ENCODE data around the gene SCN2A.
"Not testable (repeated sequence)": the region's sequence is repeated elsewhere in the genome, so short reads cannot be mapped to it uniquely, and the experiment has no call there.

SCN2A gene

GRCh38 chr2:165253178-165253577 is 14.0 kb downstream of the SCN2A start:
- DNase-seq (ENCODE audit: low read depth) = no peak

GRCh38 chr2:165256618-165257017 is 17.4 kb downstream of the SCN2A start:
- DNase-seq (ENCODE audit: low read depth) = no peak

- not testable (repeated sequence) for DNase-seq (ENCODE audit: low read depth)
Observed at GRCh38 chr2:165260347-165260746, 21.1 kb downstream of the SCN2A start.

DNA sequence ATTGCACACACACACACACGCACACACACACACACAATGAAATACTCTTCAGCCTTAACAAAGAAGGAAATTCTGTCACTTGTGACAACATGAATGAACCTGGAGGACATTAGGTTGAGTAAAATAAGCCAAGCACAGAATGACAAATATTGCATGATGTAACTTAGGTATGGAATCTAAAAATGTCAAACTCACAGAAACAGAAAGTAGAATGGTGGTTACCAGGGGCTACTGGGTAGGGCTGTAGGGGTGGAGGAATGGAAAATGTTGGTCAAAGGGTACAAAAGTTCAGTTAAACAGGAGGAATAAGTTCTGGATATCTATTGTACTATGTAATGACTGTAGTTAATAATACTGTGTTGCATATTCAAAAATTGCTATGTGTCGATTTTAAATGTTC is 29.5 kb downstream of the SCN2A start:
- no peak for DNase-seq (ENCODE audit: low read depth)

- no peak for DNase-seq (ENCODE audit: low read depth)
Observed at GRCh38 chr2:165273176-165273575, 34.0 kb downstream of the SCN2A start.

DNA sequence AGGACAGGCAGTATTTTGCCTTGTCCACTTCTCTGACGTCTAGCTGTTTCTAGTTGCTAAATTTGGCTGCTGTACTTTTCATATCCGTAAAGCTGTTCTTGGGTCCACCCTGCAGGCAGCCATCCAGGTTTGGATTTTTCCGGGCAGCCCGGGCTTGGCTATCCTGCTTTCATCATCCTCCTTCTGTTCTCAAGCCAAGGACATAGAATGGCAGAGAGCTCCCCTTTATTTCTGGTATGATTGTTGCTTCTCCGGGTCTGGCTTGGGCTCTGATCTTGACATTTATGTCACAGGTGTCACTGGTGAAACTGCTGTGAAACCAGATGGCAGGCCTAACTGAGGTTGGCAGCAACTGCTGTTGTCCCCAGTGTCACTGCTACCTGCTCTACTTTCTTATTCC is 35.5 kb downstream of the SCN2A start:
- no peak for DNase-seq (ENCODE audit: low read depth)

- no peak for DNase-seq (ENCODE audit: low read depth)
Observed at GRCh38 chr2:165275932-165276331, 36.7 kb downstream of the SCN2A start.

DNA sequence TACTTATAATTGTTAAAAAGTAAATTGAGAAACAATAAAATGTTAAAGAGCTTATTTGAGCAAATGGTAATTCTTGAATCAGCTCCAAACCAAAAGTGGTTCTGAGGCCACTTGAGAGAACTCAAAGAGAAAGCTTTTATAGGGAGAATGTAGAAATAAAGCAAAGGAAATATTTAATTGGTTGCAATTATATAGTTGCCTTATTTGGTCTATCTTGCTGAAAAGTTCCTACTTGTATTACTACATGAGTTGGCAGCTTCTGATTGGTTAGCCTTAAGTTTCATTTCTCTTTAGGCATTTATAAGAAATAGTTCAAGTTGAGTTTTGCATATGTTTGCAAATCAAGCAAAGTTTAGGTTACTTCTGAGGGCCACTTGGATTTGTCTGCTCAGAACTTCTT is 38.1 kb downstream of the SCN2A start:
- DNase-seq (ENCODE audit: low read depth) = no peak

DNA sequence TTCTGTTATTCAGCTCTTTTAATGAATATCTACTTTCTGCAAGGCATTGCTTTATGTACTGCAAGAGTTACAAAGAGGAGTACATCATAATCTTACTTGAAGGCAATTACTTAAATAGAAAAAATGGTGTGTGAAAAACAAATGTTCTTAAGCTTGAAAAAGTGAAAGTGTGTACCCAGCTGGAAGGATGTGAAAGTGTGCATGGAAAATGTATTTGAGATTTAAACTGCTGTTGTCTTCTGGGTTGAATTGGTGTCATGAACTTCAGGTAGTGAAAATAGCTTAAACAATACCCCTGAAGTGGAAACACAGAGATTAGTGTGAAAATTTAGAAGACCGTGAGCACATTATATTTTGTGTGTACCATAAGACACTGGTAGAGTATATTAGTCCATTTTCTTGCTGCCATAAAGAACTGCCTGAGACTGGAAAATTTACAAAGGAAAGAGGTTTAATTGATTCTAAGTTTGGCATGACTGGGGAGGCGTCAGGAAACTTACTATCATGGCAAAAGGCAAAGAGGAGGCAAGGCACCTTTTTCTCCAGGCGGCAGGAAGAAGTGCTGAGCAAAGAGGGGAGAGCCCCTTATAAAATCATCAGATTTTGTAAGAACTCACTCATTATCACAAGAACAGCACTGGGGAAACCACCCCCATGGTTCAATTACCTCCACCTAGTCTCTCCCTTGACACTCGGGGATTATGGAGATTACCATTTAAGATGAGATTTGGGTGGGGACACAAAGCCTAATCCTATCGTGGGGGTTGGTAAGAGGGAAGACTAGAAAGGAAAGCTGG is 38.8 kb downstream of the SCN2A start:
- DNase-seq (ENCODE audit: low read depth) = no peak

GRCh38 chr2:165280356-165280755 is 41.1 kb downstream of the SCN2A start:
- DNase-seq (ENCODE audit: low read depth) = no peak

GRCh38 chr2:165281387-165281786 is 42.2 kb downstream of the SCN2A start:
- no peak for DNase-seq (ENCODE audit: low read depth)

DNA sequence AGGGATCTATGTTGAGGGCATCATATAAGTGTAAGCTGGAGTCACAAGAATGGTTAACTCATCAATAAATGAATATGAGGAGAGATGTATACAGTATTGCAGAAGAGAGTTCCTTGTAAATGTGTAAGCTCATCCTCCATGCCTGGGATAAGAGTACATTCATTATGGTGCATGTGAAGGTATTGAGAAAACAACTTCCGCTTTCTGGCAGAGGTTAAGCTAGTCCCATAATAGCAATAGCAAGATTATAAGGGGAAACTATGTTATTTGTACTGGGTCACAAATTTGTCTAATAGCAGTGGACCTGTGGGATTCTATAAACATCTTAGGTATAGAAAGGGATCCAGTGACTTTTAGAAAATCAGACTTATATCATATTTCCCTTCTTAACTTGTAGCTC is 44.1 kb downstream of the SCN2A start:
- DNase-seq (ENCODE audit: low read depth) = no peak

GRCh38 chr2:165287094-165287778 is 48.0 kb downstream of the SCN2A start:
- DNase-seq (ENCODE audit: low read depth) = no peak

DNA sequence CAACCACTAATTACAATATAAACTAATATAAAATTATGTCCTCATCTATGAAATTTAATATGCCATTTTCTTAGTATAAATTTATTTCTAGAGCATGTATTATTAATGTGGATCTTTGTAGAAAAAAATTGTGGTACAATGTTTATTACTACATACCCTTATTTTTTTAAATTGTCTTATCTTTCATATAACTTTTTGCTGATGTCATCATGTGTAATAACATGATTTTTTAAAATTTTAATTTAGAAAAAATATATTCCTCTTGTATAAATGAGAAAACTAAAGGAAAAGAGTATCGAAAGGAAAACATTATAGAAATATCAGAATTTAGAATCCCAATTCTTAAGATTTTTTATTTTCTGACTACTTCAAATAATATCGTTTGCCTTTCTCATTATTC is 49.9 kb downstream of the SCN2A start:
- no peak for DNase-seq (ENCODE audit: low read depth)

DNA sequence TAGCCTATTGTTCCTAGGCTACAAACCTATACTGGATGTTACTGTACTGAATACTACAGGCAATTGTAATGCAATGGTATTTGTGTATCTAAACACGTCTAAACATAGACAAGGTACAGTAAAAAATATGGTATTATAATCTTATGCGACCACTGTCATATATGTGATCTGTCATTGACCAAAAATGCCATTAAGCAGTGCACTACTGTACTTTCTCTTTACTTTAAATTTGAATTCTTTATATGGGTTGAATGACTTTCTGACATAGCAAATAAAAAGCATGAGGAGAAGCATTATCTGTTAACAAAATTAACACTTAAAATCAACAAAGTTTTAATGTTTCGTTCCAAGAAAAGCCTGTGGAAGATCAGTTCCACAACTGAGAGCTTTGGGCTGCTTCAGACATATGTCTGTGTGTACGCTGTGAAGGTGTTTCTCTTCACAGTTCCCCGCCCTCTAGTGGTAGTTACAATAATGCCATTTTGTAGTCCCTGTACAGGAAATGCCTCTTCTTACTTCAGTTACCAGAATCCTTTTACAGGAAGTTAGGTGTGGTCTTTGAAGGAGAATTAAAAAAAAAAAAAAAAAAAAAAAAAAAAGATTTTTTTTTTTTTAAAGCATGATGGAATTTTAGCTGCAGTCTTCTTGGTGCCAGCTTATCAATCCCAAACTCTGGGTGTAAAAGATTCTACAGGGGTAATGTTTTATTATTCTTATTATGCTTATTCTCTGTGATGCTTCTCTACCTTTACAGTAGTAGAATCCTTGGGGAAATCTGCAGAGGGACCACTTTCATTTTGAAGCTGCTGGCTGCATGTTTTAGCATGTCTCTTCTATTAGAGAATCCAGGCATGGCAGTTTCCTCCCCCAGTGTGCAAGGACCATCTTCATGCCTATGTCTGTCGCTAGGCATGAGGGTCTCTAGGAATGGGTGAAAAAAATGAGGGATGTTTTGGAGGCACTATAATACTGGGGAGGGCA is 54.5 kb downstream of the SCN2A start:
- DNase-seq (ENCODE audit: low read depth) = no peak

DNA sequence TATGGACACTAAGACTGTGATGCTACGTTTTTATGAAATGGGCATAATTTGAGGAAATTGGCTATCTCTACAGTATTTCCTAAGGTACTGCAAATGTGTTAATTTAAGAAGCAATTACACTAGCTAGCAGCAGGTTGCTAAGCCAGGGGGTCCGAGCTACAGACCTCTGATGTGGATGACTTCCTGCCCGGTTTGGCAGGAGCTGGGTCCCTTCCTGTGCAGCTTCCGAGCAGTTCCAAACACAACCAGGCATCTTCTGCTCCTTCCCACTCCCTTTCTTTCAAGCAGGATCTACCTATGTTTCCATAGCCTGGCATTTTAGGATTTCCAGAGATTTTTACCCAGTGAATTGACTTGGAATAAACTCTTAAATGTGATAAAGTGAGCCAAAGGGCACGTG is 55.7 kb downstream of the SCN2A start:
- DNase-seq (ENCODE audit: low read depth) = no peak

GRCh38 chr2:165295643-165296042 is 56.4 kb downstream of the SCN2A start:
- no peak for DNase-seq (ENCODE audit: low read depth)

DNA sequence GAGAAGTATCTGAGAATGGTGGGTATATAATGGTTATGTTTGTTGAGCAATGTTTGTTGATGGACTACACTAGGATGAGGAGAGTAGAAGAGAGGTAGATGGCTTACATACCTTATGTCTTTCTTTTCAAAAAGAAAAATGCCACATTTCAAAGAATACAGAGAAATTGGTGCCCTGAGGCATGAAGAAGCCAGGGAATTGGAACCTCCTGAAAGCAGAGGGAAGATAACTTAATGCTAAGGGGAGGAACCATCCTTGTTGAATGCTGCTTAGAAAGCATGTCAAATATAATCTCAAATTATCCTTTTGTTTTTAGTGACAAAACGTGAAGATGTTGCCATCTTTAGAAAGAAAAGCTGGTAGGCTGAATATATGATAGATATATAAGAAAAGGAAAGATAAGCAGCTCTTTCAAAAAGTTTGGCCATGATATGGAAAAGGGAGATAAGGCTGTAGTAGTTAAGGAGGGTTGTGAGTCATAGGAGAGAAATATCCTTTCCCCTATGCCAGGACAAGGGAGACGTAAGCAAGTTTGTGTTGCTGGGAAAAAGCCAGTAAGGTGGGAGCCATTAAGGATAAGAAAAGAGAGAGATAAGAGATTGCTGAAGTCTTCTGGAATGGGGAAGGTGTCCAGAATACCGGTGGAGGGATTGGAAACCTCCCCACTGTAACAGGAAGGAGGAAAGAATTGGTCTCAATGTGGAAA is 66.3 kb downstream of the SCN2A start:
- DNase-seq (ENCODE audit: low read depth) = no peak

DNA sequence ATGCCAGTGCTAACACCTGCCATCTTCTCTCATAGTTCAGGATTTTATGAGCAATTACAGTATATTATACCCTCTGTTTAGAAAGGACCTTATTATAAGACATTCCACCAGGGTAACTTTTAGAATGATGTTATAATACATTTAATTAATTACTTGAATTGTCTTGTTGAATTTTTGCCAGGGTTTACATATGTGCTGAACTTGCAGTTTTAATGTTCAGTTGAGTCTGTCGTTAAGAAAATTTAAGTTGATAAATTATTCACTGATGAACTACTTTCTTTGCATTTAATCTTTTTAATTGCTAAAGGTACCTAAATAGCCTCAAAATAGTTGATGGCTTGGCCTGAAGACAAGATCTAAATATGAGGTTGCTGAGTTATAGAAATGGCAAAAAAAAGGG is 68.1 kb downstream of the SCN2A start:
- no peak for DNase-seq (ENCODE audit: low read depth)

- DNase-seq (ENCODE audit: low read depth) = no peak
Observed at GRCh38 chr2:165311949-165312348, 72.7 kb downstream of the SCN2A start.

DNA sequence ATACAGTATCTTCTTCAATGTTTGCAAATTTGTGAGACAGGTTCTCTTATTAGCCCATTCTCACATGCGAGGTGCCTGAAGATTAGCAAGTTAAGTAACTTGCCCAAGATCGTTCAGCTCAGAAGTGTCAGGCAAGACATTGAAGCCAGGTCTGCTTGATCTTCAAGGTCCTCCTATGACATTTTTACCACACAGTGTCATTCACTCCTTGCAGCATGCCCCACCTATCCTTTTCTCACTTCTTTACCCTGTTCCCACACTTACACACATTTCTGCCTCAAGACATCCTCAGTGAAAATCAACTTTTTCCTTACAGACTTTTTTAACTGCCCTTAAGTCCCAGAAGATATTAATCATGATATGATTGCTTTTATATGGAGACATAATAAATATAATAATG is 73.8 kb downstream of the SCN2A start:
- DNase-seq (ENCODE audit: low read depth) = no peak

DNA sequence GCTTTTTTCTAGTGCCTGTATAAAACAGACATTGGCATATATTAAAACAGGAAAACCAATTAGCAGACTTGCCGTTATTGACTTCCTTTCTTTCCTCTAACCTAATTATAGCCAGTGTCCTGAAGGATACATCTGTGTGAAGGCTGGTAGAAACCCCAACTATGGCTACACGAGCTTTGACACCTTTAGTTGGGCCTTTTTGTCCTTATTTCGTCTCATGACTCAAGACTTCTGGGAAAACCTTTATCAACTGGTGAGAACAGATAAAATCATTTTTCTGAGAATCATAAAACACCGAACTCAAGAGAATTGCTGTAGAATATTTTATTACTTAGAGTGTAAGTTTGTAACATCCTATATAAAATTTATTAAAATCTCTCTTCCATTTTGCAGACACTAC is 74.3 kb downstream of the SCN2A start:
- no peak for DNase-seq (ENCODE audit: low read depth)

Data from activated T-helper 1 cell treated with Interleukin-2 at 50 U/mL for 16 hours (primary cell).